G401 (cell line): Measurements from ENCODE around the gene ST8SIA3. TPM values are rescaled to one million over a fixed set of nuclear protein-coding genes. Genes with fewer than 3 reads are reported as not detected.
"Not testable (repeated sequence)": the region's sequence is repeated elsewhere in the genome, so short reads cannot be mapped to it uniquely, and the experiment has no call there.

Experiments
- DNase-seq: peaks from one replicate; pipeline ENCODE4 v3.0.0-alpha.2; 2015; ENCODE audit warnings: low spot score
- in situ Hi-C: cut with HindIII; loops from 2 replicates; pipeline ENCODE4 v1.10.0; 2016; ENCODE audit warnings: low sequenced_read_pairs, mixed read lengths
- total RNA-seq: library from RNA; depleted of rRNA; stranded (reverse); fragments of >200 nt; shearing (Covaris generic); gene quantifications from 2 replicates; pipeline ENCODE4 v1.2.3, GENCODE V29; 2014; rRNA removed

ST8SIA3 gene
- total RNA-seq, 1 experiment from 2014 or later: not detected

DNA sequence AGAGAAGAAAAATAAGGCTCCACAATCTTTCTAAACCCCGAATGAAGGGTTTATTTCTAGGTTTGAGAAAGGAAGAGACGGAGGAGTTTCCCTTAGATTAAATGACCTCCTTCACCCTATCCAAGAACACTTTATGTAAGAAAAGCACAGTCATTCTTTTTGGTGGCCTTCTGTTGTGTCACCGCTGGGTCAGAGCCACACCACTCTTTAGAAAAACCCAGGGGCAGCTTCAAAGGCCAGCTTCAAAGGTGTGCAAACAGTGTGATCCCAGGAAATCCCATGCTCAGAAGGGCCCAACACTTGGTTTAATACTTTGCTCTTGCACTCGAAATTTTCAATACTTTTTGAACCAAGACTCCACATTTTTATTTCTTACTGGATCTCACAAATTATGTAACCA is 7.1 kb downstream of the ST8SIA3 start:
- in situ Hi-C loops: no loop called here
- DNase-seq: no peak

DNA sequence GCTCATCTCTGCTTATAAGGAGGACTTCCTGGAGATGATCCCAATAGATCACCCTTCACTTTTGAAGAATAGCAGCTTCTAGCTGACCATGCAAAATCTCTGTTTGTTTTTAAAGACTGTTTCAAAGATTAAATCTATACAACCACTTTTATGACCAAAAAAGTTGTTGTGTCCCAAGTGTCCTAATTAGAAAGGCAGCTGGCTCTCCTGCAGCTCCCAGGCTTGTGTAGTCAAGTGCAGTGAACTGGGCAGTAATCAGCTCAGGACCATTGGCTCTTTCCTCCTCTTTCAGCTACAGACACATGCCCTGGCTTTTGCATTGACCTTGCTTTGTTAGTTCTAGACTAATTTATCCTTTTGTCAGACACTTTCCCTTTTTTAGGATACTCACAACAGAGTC is 10.4 kb downstream of the ST8SIA3 start:
- in situ Hi-C loops: no loop called here
- DNase-seq: no peak

DNA sequence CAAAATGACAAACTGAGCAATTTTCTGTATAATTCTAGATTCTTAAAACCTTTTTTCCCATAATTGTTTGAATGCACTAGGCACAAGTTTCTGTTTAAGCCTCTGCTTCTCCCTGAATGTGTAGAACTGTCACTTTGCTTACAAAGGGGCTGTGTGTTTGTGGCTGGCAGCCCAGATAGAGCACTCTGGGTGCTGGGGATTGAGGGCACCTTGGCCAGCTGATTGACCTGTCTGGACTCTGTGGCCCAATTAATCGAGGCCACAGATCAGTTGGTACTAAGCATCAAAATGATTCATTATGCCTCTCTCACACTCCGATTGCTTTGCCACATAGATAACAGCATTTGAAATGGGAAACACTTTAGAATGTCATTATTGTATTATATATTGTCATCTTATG is 12.1 kb downstream of the ST8SIA3 start:
- no peak for DNase-seq
- in situ Hi-C loops: no loop called here

DNA sequence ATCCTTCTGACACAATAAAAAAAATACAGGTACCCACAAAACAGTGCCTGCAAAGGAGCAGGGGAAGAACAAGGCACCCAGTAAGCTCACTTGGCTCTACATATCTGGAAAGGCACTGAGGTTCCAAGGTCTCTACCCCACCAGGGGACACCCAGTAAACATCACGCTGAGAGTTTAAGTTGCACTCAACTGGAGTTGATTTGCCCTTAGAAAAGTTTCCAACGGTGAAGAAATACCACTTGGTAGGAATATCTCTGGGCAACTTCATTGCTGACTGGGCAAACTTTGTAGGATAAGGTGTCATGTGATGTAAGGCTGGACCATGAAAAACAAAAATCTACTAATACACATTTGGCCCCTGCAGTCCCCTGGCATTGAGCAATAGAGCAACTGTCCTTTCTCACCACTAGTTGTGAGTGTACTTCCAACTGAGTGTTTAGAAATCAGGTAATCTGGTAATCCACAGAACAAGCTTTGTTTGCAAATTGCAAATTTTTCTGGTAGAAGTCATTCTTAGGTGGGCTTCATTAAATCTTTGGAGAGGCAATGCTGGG is 14.2 kb downstream of the ST8SIA3 start:
- in situ Hi-C loops: no loop called here

DNA sequence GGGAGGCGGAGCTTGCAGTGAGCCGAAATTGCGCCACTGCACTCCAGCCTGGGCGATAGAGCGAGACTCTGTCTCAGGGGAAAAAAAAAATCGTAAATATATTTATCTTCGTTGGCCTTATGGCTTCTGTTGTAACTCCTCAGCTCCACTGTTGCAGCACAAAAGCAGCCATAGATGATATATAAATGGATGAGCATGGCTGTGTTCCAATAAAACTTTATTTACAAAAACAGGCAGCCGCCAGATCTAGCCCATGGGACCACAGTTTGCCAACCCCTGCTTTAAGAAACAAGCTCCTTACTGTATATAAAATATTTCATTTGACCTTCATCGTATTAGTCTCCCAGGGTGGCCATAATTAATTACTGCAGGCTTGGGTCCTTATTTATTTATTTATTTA is 20.1 kb downstream of the ST8SIA3 start:
- in situ Hi-C loops: no loop called here
- DNase-seq: no peak

More for the DNA sequence above, 14.2 kb downstream of the ST8SIA3 start:
- DNase-seq: no peak

DNA sequence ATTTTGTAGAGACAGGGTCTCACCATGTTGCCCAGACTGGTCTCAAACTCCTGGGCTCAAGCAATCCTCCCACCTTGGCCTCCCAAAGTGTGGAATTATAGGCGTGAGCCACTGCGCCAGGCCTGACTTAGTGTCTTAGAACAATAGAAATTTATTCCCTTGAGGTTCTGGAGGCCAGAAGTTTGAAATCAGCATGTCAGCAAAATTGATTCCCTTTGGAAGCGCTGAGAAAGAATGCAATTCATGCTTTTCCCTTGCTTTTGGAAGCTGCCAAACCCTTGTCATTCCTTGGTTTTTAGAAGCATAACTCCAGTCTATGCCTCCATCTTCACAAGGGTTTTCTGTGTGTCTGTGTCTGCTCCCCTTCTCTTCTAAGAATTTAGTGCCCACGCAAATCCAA is 20.7 kb downstream of the ST8SIA3 start:
- in situ Hi-C loops: no loop called here
- no peak for DNase-seq

DNA sequence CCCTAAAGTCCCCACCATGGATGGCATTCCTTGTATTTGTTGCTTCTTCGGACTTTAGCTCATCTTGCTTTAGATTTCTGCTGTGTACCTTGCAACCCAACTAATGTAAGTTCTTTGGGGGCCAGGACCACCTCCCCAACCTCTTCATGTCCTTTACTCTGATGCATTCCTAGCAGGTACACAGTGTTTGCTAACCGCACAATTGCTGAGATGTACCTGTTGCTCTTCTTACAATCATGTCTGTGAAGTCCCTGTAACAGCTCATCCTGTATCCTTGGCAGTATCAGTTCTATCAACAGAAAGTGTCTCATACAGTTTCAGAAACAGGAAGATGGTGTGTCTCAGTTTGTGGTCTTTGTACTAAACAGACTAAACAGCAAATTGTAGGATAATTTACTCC is 24.1 kb downstream of the ST8SIA3 start:
- no peak for DNase-seq
- in situ Hi-C loops: no loop called here

DNA sequence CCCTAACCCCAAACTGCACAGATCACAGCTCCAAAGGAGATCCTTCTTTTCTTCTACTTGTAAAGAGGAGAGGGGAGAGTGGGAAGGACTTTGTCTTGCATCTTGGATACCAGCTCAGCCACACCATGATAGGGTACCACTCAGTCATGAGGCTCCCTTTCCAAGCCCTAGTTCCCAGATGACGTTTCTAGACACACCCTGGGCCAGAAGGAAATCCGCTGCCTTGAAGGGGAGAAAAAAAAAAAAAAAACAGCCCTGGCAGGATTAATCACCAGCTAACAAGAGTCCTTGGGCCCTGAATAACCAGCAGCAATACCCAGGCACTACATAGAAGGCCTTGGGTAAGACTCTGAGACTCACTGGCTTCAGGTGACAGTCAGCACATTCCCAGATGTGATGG is 36.9 kb downstream of the ST8SIA3 start:
- in situ Hi-C loops: no loop called here
- no peak for DNase-seq

DNA sequence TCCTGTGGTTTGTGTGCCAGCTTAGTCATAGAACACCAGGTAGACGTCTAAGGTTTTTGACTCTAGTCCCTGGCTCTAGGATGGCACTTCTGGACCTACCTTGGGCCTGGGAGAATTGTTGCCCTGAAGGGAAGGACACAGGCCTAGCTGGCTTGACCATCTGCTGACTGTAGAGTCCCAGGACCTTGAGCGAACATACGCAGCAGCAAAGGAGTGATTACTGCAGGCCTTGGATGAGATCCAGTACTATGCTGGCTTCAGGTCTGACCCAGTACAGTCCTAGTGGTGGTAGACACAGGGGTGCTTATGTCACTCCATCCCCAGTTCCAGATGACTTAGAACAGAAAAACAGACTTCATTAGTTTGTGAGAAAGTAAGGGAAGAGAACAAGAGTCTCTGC is 37.7 kb downstream of the ST8SIA3 start:
- in situ Hi-C loops: no loop called here
- no peak for DNase-seq

DNA sequence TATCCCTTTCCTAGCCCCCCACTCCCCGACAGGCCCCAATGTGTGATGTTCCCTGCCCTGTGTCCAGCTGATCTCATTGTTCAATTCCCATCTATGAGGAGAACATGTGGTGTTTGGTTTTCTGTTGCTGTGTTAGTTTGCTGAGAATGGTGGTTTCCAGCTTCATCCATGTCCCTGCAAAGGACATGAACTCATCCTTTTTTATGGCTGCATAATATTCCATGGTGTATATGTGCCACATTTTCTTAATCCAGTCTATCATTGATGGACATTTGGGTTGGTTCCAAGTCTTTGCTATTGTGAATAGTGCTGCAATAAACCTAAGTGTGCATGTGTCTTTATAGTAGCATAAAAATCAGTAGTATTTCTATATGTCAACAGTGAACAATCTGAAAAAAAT is 42.4 kb downstream of the ST8SIA3 start:
- in situ Hi-C loops, DNase-seq: not testable (repeated sequence)

DNA sequence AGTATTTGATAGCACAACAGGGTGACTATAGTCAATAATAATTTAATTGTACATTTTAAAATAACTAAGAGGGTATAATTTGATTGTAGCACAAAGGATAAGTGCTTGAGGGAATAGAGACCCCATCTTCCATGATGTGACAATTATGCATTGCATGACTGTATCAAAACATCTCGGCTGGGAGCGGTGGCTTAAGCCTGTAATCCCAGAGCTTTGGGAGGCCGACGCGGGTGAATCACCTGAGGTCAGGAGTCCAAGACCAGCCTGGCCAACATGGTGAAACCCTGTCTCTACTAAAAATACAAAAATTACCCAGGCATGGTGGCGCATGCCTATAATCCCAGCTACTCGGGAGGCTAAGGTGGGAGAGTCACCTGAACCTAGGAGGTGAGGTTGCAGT is 44.5 kb downstream of the ST8SIA3 start:
- in situ Hi-C loops, DNase-seq: not testable (repeated sequence)

DNA sequence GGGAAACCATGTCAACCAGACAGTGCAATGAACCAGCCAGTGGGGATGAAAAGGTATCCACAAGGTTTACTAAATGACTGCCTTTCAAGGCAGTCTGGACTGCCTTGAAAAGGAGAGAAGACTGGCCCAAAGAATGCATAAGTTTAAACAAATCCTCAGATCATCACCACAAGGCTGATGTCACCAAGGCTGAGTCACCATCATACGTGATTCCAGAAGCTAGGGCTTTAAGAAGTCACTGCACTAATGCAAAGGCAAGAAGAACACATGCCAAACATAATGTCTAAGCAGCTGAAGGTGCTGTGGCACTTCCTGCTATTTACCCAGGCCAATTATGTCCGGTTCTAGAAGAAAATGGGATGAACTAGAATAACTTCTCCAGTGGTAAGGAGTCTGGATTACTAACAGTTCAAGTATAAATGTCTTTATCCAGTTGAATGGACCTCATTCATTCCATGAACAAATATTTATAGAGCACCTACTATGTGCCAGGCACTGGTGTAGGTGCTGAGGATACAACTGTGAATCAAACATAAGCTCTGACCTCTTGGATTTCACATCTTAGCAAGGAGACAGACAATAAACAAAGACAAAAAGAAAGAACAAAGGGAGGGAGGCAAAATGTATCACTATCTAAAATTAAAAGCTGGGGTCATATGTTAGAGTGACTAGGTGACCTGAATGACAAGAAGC is 45.2 kb downstream of the ST8SIA3 start:
- in situ Hi-C loops: no loop called here

DNA sequence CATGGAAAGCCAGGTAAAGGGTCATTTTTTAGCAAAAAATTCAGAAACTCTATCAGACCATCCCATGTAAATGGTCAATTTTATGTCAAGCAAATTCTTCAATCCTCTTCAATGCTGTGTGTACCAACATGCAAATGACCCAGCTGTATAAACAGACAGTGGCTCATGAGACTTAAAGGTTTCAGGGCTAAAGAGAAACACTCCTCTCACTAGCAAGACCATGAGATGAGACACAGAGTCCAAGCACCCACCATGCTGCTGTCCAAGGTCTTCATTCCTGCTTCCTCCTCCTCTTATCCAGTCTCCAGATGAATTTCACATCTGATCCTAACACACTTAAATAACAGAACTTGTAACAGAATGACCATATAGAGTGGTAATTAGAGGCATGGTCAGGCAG is 52.0 kb downstream of the ST8SIA3 start:
- DNase-seq: no peak
- in situ Hi-C loops: no loop called here

More for the DNA sequence above, 45.2 kb downstream of the ST8SIA3 start:
- no peak for DNase-seq

DNA sequence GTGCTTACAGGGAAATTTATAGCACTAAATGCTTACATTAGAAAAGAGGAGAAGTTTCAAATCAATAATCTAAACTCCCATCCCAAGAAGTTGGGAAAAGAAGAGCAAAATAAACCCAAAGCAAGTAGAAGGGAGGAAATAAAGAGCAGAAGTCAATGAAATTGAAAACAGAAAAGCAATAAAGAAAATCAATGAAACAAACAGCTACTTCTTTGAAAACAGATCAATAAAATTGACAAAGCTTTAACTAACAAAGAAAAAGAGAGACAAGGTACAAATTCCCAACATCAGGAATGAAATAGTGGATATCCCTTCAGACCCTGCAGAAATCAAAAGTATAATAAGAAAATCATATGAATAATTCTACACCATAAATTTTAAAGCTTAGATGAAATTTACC is 57.3 kb downstream of the ST8SIA3 start:
- in situ Hi-C loops: no loop called here
- DNase-seq: no peak

DNA sequence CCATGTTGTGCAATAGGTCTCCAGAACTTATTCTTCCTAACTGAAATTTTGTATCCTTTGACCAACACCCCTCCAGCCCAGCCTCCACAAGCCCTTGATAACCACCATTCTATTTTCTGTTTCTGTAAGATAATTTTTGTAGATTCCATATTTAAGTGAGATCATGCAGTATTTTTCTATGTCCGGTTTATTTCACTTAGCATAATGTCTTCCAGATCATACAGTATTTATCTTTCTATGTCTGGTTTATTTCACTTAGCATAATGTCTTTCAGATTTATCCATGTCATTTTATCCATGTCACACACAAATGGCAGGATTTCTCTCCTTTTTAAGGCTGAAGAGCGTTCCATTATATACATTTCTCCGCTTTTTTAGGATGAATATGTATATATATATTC is 58.4 kb downstream of the ST8SIA3 start:
- in situ Hi-C loops: no loop called here
- no peak for DNase-seq

DNA sequence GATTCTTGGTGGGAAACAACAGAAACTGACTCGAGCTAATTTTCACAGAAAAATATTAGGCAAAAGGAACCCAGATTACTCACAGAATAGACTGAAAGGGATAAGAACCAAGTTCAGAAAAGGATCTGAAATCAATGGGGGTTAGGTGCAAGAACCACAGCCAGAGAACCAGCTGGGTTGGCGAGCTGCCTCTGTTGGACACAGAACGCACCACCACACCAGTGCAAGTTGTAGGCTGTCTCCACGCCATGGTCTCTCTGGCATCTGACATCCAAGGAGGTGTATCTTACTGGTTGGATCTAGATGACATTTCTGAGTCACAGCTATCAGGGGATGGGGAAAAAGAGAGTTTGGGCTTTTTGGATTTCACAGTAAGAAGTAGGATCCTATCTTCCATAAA is 64.2 kb downstream of the ST8SIA3 start:
- in situ Hi-C loops: no loop called here
- no peak for DNase-seq

Other genes starting within 250 kb of the ST8SIA3 start
- not detected in 2 replicates for gene BOD1L2, start 205.5 kb upstream of the ST8SIA3 start, total RNA-seq
- gene ONECUT2, start 82.8 kb downstream of the ST8SIA3 start, total RNA-seq: not detected in 2 replicates
- 84.7 and 129 TPM in 2 replicates for gene FECH, start 234.1 kb downstream of the ST8SIA3 start, total RNA-seq